Aorta (tissue), 5 donors: ENCODE data around the gene PDSS2. TPM values are rescaled to one million over a fixed set of nuclear protein-coding genes. Genes with fewer than 3 reads are reported as not detected.

ENCODE experiments used
- ATAC-seq: fragments of 200-7000 bp; cut with Tn5 transposase; one replicate; pipeline ENCODE4 v1.9.1; 2022; ENCODE audit warnings: moderate library complexity; ENCODE audit not compliant: low FRiP score
- DNase-seq, 2 donors: peaks; one replicate each; pipeline ENCODE4 v3.0.0-alpha.2; 2020
- H3K27ac ChIP-seq, 2 donors: one replicate each; pipeline ENCODE4 v1.5.1; 2013; ENCODE audit warnings: low read length in 2 of 2, mild to moderate bottlenecking in 2 of 2, moderate library complexity in 2 of 2, control low read depth in 1 of 2, inconsistent platforms in 1 of 2, low read depth in 1 of 2
- H3K27me3 ChIP-seq, 2 donors: one replicate each; pipeline ENCODE4 v1.6.1; 2013; ENCODE audit warnings: control low read depth in 1 of 2, low read length in 1 of 2, mild to moderate bottlenecking in 1 of 2, moderate library complexity in 1 of 2; ENCODE audit not compliant: insufficient read depth in 2 of 2, control insufficient read depth in 1 of 2
- H3K36me3 ChIP-seq, 2 donors: one replicate each; pipeline ENCODE4 v1.6.1; 2013; ENCODE audit warnings: control low read depth in 1 of 2, low read length in 1 of 2, mild to moderate bottlenecking in 1 of 2; ENCODE audit not compliant: insufficient read depth in 2 of 2, control insufficient read depth in 1 of 2
- H3K4me1 ChIP-seq, 2 donors: one replicate each; pipeline ENCODE4 v1.6.1; 2013; ENCODE audit warnings: low read length in 2 of 2, control low read depth in 1 of 2, mild to moderate bottlenecking in 1 of 2, moderate library complexity in 1 of 2; ENCODE audit not compliant: insufficient read depth in 2 of 2, control insufficient read depth in 1 of 2
- H3K4me3 ChIP-seq, 2 donors: one replicate each; pipeline ENCODE4 v1.5.1; 2013; ENCODE audit warnings: low read length in 2 of 2, control low read depth in 1 of 2, mild to moderate bottlenecking in 1 of 2
- H3K9me3 ChIP-seq: one replicate; pipeline ENCODE4 v1.6.1; 2013; ENCODE audit warnings: mild to moderate bottlenecking, low read length; ENCODE audit not compliant: control insufficient read depth
- WGBS, 2 donors: extraction: QIAGEN DNeasy Blood & Tissue Kit; methylation state at CpG; one replicate each; pipeline ENCODE4 v1.1.7; 2013; 5-methylcytosine and 5-hydroxymethylcytosine counted together
- intact Hi-C, 2 donors: fragments of 100-400 bp; cut with DNase I; formaldehyde crosslinking; loops; one replicate each; pipeline versions ENCODE4 v1.14.2 to v1.15.0; 2022
- polyA plus RNA-seq, 2 donors: library from polyadenylated mRNA; stranded (reverse); fragments of 200-250 nt; gene quantifications; one replicate each; pipeline ENCODE4 v1.2.3, GENCODE V29; 2013
- total RNA-seq, 2 donors: library from RNA; stranded (reverse); fragmentation: NEBNext Ultra II Directional; extraction: Animal tissue kit (Norgen Biotek cat#: 25700); gene quantifications; one replicate each; pipeline ENCODE4 v1.2.1, GENCODE V29; 2021
- donor health status: healthy with polysubstance abuse.
- donor health status: Bipolar disorder and iron deficiency.
- donor health status: DM: no; HTN: no; CAD: no.
- donor health status: DM: no; HTN: no; CAD: no.
- donor health status: DM: yes; HTN: yes; CAD: no.

The PDSS2 gene
- total and polyA plus RNA-seq, 4 donors: 5.3 to 12.9 (median 9.0) TPM

DNA sequence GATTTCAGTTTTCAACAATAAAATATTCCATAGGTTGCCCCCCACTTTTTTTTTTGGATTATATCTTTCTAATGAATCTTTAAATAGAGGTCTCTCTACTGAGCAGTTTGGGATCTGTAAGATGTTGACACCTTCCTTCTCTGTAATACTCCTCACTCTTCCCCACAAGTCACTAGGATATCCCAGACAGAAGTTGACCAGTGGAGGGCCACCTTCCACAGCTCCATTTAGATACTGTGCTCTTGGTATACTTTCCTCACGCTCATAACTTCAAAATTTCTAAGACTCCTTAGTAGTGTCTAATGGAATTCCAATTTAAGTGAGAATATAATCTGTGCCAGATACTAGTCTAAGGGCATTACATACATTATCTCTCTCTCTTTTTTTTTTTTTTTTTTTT lies 185.1 kb downstream of the PDSS2 start:
- Histone ChIP-seq H3K4me1 (no peaks in the 10 kb centered on the region), H3K4me3 (no peak overlapping the region), H3K36me3 (no peaks in the 10 kb centered on the region), H3K9me3 (no peaks in the 10 kb centered on the region), H3K27me3 (no peaks in the 10 kb centered on the region), H3K27ac (no peak overlapping the region)
- DNase-seq (no peak), ATAC-seq (no peak)
- 71 to 85% methylated on average over 1 of the region's 1 CpG for WGBS, 2 donors
- intact Hi-C loops: no loop called here

DNA sequence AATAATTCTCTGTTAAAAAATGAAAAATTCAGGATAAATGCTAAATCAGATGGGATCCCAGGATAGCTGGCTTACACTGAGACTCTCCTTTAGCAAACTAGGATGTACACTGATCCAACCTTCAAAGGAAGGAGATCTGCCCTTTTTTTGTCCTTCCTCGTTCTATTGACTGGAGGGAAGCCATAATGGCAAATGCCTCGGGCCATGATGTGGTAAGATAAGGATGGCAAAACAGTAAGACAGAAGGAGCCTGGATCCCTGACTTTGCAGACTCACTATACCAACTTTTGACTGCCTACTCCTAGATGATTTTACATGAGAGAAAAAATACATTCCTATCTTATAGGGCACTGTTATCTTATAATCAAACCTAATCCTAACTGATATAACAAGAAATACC lies 187.1 kb downstream of the PDSS2 start:
- no peaks in the 10 kb centered on the region for H3K9me3 ChIP-seq
- no peak overlapping the region for H3K27ac ChIP-seq
- no peaks in the 10 kb centered on the region for H3K36me3 ChIP-seq
- no peaks in the 10 kb centered on the region for H3K4me1 ChIP-seq
- intact Hi-C loops: no loop called here
- DNase-seq (no peak), ATAC-seq (no peak)
- H3K4me3 ChIP-seq: no peak overlapping the region
- H3K27me3 ChIP-seq: no peaks in the 10 kb centered on the region
- 85 to 91% methylated on average over 2 of the region's 2 CpGs for WGBS, 2 donors

DNA sequence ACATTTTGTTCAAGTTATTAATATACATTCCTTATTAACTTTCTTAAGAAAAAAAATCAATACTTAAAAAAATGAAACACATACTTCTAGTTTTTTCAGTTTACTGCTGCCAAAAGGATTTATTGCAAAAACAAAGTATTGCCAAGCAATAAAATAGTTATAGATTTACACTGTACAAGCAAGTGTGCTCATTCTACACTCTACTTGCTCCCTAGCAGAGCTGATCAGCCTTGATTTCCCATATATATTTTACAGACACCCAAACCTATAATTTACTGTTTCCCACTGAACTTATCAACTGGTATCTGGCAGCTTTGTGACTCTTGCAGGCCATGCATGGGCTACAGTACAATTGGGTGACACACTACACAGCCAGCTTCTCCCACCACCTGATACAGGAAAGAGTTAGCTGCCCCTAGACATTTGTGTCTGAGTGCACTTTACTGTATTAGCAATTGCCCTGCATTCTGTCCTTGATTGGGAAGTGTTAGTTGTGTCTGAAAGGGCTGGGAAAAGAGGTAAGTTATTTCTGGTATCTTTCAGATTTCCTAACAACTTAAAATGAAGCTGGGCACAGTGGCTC lies 188.1 kb downstream of the PDSS2 start:
- H3K36me3 ChIP-seq: no peaks in the 10 kb centered on the region
- ATAC-seq (no peak), DNase-seq (no peak)
- H3K27me3 ChIP-seq: no peaks in the 10 kb centered on the region
- H3K4me3 ChIP-seq: no peak overlapping the region
- H3K4me1 ChIP-seq: no peaks in the 10 kb centered on the region
- no peaks in the 10 kb centered on the region for H3K9me3 ChIP-seq
- no peak overlapping the region for H3K27ac ChIP-seq
- intact Hi-C loops: no loop called here

DNA sequence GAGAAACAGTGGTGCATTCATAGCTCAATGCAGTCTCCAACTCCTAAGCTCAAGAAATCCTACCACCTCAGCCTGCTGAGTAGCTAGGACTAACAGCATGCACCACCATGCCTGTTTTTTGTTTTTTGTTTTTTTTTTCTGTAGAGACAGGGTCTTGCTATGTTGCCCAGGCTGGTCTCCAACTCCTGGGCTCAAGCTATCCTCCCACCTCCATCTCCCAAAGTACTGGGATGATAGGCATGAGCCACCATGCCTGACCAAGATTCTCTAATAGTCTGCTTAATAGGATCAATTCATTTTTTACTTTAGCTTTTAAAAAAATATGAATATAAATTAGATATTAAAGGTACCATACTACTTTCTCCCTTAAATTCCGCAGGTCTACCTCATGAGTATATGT lies 191.7 kb downstream of the PDSS2 start:
- no peak for DNase-seq
- H3K36me3 ChIP-seq: no peaks in the 10 kb centered on the region
- no peak overlapping the region for H3K27ac ChIP-seq
- 99 to 100% methylated on average over 1 of the region's 1 CpG for WGBS, 2 donors
- H3K4me1 ChIP-seq: no peaks in the 10 kb centered on the region
- ATAC-seq: no peak
- intact Hi-C loops: no loop called here
- no peaks in the 10 kb centered on the region for H3K9me3 ChIP-seq
- H3K4me3 ChIP-seq: no peak overlapping the region
- H3K27me3 ChIP-seq: no peaks in the 10 kb centered on the region

DNA sequence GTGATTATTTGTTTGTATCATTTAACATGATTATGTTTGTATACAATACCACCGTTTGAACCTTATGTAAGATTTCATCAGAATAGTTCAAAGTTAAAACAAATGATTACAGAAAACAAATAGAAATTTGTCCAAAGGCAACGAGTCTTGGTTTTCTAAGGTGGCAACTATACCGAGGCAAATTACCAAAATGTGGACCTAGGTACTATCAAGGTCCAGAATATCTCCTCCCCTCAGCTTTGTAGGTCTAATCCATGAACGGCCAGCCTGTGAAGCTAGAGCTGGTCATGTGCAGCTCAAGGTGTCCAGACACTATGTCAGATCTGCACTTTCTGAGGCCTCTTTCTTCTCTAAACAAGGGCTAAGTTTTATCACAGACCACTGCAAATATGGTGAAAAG lies 192.4 kb downstream of the PDSS2 start:
- intact Hi-C loops: no loop called here
- WGBS, 2 donors: 78 to 81% methylated on average over 4 of the region's 4 CpGs
- ATAC-seq: no peak
- no peaks in the 10 kb centered on the region for H3K4me1 ChIP-seq
- no peak overlapping the region for H3K27ac ChIP-seq
- H3K4me3 ChIP-seq: no peak overlapping the region
- no peaks in the 10 kb centered on the region for H3K27me3 ChIP-seq
- H3K36me3 ChIP-seq: no peaks in the 10 kb centered on the region
- DNase-seq: no peak
- no peaks in the 10 kb centered on the region for H3K9me3 ChIP-seq

DNA sequence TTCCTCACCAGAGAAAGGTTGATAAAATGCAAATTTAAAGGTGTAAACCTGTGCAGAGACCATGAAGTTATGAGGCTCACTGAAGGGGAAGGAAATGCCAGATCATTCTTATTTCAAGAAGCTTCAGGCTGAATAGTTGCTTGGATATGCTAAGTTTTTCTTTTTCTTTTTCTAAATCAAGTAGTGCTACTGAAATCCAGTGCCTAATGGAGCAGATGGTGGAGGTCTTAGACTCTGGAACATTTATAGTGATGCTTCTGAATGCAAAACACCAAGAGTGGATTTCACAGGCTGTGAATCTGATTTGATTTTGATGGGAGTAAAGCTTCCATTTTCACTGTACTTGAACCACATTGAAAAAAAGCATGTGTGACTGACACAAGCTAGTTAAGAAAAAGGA lies 192.8 kb downstream of the PDSS2 start:
- no peaks in the 10 kb centered on the region for H3K9me3 ChIP-seq
- ATAC-seq (no peak), DNase-seq (no peak)
- H3K4me3 ChIP-seq: no peak overlapping the region
- H3K27me3 ChIP-seq: no peaks in the 10 kb centered on the region
- H3K4me1 ChIP-seq: no peaks in the 10 kb centered on the region
- H3K36me3 ChIP-seq: no peaks in the 10 kb centered on the region
- intact Hi-C loops: no loop called here
- no peak overlapping the region for H3K27ac ChIP-seq

DNA sequence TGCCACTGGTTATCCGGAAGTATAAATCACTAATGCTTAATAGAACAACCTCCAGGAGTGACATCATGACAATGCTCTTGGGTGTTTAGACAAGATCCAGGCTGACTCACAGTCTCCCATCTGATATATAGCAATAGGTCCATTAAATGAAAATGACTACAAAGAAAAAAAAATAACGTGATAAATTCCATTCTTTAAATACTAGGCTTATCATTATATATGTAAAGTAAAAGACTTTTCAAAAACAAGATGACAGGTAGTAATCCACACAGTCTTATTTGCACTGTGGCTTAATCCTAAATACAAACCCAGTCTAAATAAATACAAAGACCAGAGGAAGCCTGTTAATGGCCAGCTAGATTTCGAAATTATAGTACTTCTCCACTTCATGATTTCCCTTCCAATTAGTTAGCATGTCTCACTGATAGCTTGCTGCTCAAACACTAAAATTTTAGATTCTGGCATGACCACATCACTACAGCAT lies 195.0 kb downstream of the PDSS2 start:
- DNase-seq (no peak), ATAC-seq (no peak)
- no peak overlapping the region for H3K4me3 ChIP-seq
- WGBS, 2 donors: 72 to 73% methylated on average over 3 of the region's 3 CpGs
- no peaks in the 10 kb centered on the region for H3K36me3 ChIP-seq
- H3K27me3 ChIP-seq: no peaks in the 10 kb centered on the region
- H3K4me1 ChIP-seq: no peaks in the 10 kb centered on the region
- H3K9me3 ChIP-seq: no peaks in the 10 kb centered on the region
- intact Hi-C loops: no loop called here
- no peak overlapping the region for H3K27ac ChIP-seq

DNA sequence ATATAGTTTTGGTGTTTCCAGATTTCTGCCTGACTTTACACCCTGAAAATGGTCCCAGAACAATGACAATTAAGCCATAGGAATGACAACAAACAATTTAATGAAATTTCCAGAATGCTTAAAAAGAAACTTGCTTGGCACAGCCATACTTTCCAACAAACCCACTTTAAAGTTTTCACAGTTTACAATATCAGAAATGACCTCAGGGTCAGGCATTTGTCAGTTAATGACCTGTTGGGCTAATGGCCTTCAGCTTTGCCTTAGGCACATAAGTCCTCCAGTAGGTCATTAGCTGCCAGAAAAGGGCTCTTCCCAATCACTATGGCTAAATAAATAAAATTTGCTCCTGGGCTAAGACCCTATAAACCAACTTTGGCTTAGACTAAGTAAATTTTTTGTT lies 199.4 kb downstream of the PDSS2 start:
- ATAC-seq (no peak), DNase-seq (no peak)
- no peaks in the 10 kb centered on the region for H3K9me3 ChIP-seq
- no peaks in the 10 kb centered on the region for H3K4me1 ChIP-seq
- H3K36me3 ChIP-seq: no peaks in the 10 kb centered on the region
- no peaks in the 10 kb centered on the region for H3K27me3 ChIP-seq
- intact Hi-C loops: no loop called here
- no peak overlapping the region for H3K27ac ChIP-seq
- no peak overlapping the region for H3K4me3 ChIP-seq

DNA sequence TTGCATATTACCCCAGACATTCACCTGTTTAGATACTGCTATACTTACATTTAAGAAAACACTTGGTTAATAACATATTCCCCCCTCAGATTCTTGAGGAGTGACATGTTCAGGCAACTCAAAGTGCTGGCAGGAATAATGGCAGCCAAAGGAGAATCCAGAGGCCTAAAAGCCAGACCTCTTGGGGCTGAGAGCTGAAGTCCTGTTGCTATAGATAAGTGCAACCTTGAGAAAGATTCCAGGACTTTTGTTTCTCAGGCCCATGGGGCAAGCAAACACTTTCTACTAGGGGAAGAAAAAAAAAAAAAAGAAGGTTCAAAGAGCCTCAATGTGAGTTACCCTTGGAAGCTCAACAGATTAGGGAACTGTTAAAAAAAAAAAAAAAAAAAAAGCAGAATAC lies 211.2 kb downstream of the PDSS2 start:
- no peak for ATAC-seq
- no peaks in the 10 kb centered on the region for H3K4me1 ChIP-seq
- intact Hi-C loops: no loop called here
- H3K9me3 ChIP-seq: no peaks in the 10 kb centered on the region
- H3K27me3 ChIP-seq: no peaks in the 10 kb centered on the region
- H3K36me3 ChIP-seq: peaks cover 0 to 2% of the 10 kb centered on the region in 2 donors
- H3K4me3 ChIP-seq: no peak overlapping the region
- no peak for DNase-seq
- no peak overlapping the region for H3K27ac ChIP-seq
